OCI-LY1 (cell line): ENCODE data around the gene ABCA7.

Source experiments
- CTCF ChIP-seq: fragments of 200-600 bp; sonication (generic), shearing (Covaris generic); IDR thresholded peaks from 2 replicates; pipeline ENCODE4 v1.5.1; 2017; ENCODE audit warnings: mild to moderate bottlenecking, antibody characterized with exemption, low read length, moderate library complexity, mixed read lengths
- EZH2 ChIP-seq: fragments of 200-600 bp; sonication (generic), shearing (Covaris generic); IDR thresholded peaks from 2 replicates; pipeline ENCODE4 v1.8.0; 2017; ENCODE audit warnings: borderline replicate concordance, mixed run types, mild to moderate bottlenecking, antibody characterized with exemption, low read length, moderate library complexity, mixed read lengths

GRCh38 chr19:1002600-1002999, 37.3 kb upstream of the ABCA7 start:
- no peak for TF ChIP-seq CTCF
- TF ChIP-seq EZH2, result no peak
